ENCODE data around the gene DIPK1C.

DNA sequence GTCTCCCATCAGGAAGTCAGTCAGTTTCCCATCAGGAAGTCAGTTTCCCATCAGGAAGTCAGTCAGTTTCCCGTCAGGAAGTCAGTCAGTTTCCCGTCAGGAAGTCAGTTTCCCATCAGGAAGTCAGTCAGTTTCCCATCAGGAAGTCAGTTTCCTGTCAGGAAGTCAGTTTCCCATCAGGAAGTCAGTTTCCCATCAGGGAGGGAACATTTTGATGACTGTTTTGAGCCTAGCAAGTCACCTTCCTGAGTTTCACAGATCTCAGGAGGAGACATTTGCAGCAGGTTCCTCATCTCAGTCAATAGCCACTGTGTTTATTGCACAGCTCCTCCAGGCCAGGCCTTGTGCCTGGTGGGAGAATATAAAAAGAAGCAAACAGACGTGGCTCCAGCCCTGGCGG is 31.9 kb downstream of the DIPK1C start:
- TF ChIP-seq, protein P1, sequence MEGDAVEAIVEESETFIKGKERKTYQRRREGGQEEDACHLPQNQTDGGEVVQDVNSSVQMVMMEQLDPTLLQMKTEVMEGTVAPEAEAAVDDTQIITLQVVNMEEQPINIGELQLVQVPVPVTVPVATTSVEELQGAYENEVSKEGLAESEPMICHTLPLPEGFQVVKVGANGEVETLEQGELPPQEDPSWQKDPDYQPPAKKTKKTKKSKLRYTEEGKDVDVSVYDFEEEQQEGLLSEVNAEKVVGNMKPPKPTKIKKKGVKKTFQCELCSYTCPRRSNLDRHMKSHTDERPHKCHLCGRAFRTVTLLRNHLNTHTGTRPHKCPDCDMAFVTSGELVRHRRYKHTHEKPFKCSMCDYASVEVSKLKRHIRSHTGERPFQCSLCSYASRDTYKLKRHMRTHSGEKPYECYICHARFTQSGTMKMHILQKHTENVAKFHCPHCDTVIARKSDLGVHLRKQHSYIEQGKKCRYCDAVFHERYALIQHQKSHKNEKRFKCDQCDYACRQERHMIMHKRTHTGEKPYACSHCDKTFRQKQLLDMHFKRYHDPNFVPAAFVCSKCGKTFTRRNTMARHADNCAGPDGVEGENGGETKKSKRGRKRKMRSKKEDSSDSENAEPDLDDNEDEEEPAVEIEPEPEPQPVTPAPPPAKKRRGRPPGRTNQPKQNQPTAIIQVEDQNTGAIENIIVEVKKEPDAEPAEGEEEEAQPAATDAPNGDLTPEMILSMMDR (IDR thresholded peaks at IDR 0.05; ENCODE audit: low read depth, low read length, poor library complexity, severe bottlenecking): no peak
- no peak for TF ChIP-seq EZH2phosphoT487 (IDR thresholded peaks at IDR 0.05; ENCODE audit: borderline replicate concordance, low read length)

Data from DOHH2 (cell line).